Measurements from ENCODE around the gene SNTG2. TPM values are rescaled to one million over a fixed set of nuclear protein-coding genes. Genes with fewer than 3 reads are reported as not detected.

SNTG2 gene
- total RNA-seq, 1 donor from 2014 or later = 2.2 TPM

- H3K27me3 Mint-ChIP-seq = no peaks in the 10 kb centered on the region
- CTCF ChIA-PET = no interaction called here
- DNase-seq = no peak
- intact Hi-C loops (cut with micrococcal nuclease) = no loop called here
- H3K4me3 Mint-ChIP-seq = no peak overlapping the region
- no peak for TF ChIP-seq CTCF (IDR thresholded peaks at IDR 0.05)
- POLR2A ChIA-PET = no interaction called here
- H3K27ac Mint-ChIP-seq = no peak overlapping the region
- H3K4me1 Mint-ChIP-seq = peaks cover 20% of the 10 kb centered on the region
- H3K36me3 Mint-ChIP-seq (ENCODE audit: low read depth) = peaks cover 2% of the 10 kb centered on the region
- no peak for ATAC-seq (ENCODE audit: low read depth)
- peaks cover 9% of the 10 kb centered on the region for H3K9me3 Mint-ChIP-seq
Measured at GRCh38 chr2:1209246-1209645, 258.6 kb downstream of the SNTG2 start.

- H3K4me3 Mint-ChIP-seq = no peak overlapping the region
- H3K4me1 Mint-ChIP-seq = peaks cover 23% of the 10 kb centered on the region
- no peak for TF ChIP-seq CTCF (IDR thresholded peaks at IDR 0.05)
- peaks cover 9% of the 10 kb centered on the region for H3K9me3 Mint-ChIP-seq
- intact Hi-C loops (cut with micrococcal nuclease) = no loop called here
- ATAC-seq (ENCODE audit: low read depth) (no peak), DNase-seq (no peak)
- peaks cover 2% of the 10 kb centered on the region for H3K36me3 Mint-ChIP-seq (ENCODE audit: low read depth)
- H3K27me3 Mint-ChIP-seq = no peaks in the 10 kb centered on the region
- H3K27ac Mint-ChIP-seq = no peak overlapping the region
- POLR2A ChIA-PET = no interaction called here
- CTCF ChIA-PET = no interaction called here
Measured at GRCh38 chr2:1209761-1210160, 259.1 kb downstream of the SNTG2 start.

GRCh38 chr2:1210352-1210751 is 259.7 kb downstream of the SNTG2 start:
- ChIA-PET POLR2A (no interaction called here), CTCF (no interaction called here)
- intact Hi-C loops (cut with micrococcal nuclease) = no loop called here
- Mint-ChIP-seq H3K36me3 (ENCODE audit: low read depth) (peaks cover 2% of the 10 kb centered on the region), H3K27me3 (no peaks in the 10 kb centered on the region), H3K9me3 (peaks cover 9% of the 10 kb centered on the region), H3K27ac (no peak overlapping the region), H3K4me3 (no peak overlapping the region), H3K4me1 (peaks cover 24% of the 10 kb centered on the region)
- DNase-seq = no peak
- ATAC-seq (ENCODE audit: low read depth) = no peak
- no peak for TF ChIP-seq CTCF (IDR thresholded peaks at IDR 0.05)

- ChIA-PET CTCF (no interaction called here), POLR2A (no interaction called here)
- Mint-ChIP-seq H3K27ac (no peak overlapping the region), H3K9me3 (no peaks in the 10 kb centered on the region), H3K27me3 (no peaks in the 10 kb centered on the region), H3K4me1 (peaks cover 14% of the 10 kb centered on the region), H3K4me3 (no peak overlapping the region), H3K36me3 (ENCODE audit: low read depth) (no peaks in the 10 kb centered on the region)
- DNase-seq = no peak
- intact Hi-C loops (cut with micrococcal nuclease) = no loop called here
- no peak for TF ChIP-seq CTCF (IDR thresholded peaks at IDR 0.05)
- ATAC-seq (ENCODE audit: low read depth) = peak; percentile 52
Measured at GRCh38 chr2:1219901-1220573, 269.4 kb downstream of the SNTG2 start.

GRCh38 chr2:1222056-1222455 is 271.4 kb downstream of the SNTG2 start:
- ChIA-PET CTCF (no interaction called here), POLR2A (no interaction called here)
- intact Hi-C loops (cut with micrococcal nuclease) = no loop called here
- DNase-seq (no peak), ATAC-seq (ENCODE audit: low read depth) (no peak)
- no peak overlapping the region for H3K4me3 Mint-ChIP-seq
- H3K36me3 Mint-ChIP-seq (ENCODE audit: low read depth) = no peaks in the 10 kb centered on the region
- no peak overlapping the region for H3K27ac Mint-ChIP-seq
- peaks cover 14% of the 10 kb centered on the region for H3K4me1 Mint-ChIP-seq
- no peaks in the 10 kb centered on the region for H3K27me3 Mint-ChIP-seq
- no peaks in the 10 kb centered on the region for H3K9me3 Mint-ChIP-seq
- TF ChIP-seq CTCF (IDR thresholded peaks at IDR 0.05) = no peak
